ENCODE measurements around the gene CFAP57. TPM values are rescaled to one million over a fixed set of nuclear protein-coding genes. Genes with fewer than 3 reads are reported as not detected.

The CFAP57 gene
- total and polyA plus RNA-seq, 9 of the 15 experiments (the other 6 are each of a cell fraction or from before 2014, with no cell fraction given), result 0.04 to 0.22 (median 0.07) TPM; not detected in 3

DNA sequence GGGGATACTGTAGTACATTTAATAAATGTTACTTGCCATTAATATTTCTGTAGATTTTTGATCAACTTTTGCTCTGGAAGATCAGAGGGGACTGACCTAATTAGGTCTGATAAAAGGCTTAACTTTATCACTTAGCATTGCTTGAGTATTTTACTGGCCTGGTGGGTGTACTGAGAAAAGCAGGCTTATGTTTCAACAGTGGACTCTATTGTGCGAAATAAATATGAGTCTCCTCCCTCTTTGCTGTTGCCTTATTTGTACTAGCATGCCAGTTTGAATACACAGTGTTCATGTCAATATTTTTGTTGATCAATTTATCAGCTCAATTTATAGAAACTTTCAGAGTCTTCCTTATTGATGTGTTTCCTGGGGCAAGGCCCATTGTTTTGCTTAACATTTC lies 49.1 kb upstream of the CFAP57 start:
- no peak for FAIRE-seq

GRCh38 chr1:43128816-43129215 lies 43.3 kb upstream of the CFAP57 start:
- ATAC-seq, result no peak
- no peaks in the 10 kb centered on the region for H3K36me3 ChIP-seq (ENCODE audit: control insufficient read depth, insufficient read depth, low read length)
- no peak for TF ChIP-seq ZNF584 (CRISPR knock-in tag; IDR thresholded peaks at IDR 0.05; ENCODE audit: low read depth)
- no peak for TF ChIP-seq PTBP1 (IDR thresholded peaks at IDR 0.05; ENCODE audit: low read depth, low read length)
- peaks cover 16 to 18% of the 10 kb centered on the region in 2 experiments; a peak in 3 of 5 replicates for H3K27me3 ChIP-seq (ENCODE audit: control insufficient read depth in 2 of 2, insufficient read depth in 2 of 2, low read length in 2 of 2)
- in situ Hi-C loops (cut with MboI), result no loop called here
- DNase-seq (ENCODE audit: extremely low read depth in 1 of 4, low spot score in 3 of 4), result no peak
- H3K27ac ChIP-seq (ENCODE audit: extremely low read depth, low read depth, low read length), result no peak overlapping the region
- no peak overlapping the region for H2AFZ ChIP-seq (ENCODE audit: low read depth, low read length)
- POLR2A ChIA-PET, result no interaction called here
- H3K4me2 ChIP-seq (ENCODE audit: insufficient read depth, low read length), result no peak overlapping the region
- no peak overlapping the region for H3K4me3 ChIP-seq
- FAIRE-seq, result no peak
- no TSS peak for BruUV-seq (replicated peaks)
- no peaks in the 10 kb centered on the region for H3K9me1 ChIP-seq (ENCODE audit: control insufficient read depth, insufficient read depth, low read length)
- no peaks in the 10 kb centered on the region for H3K9me3 ChIP-seq (replicated peaks; ENCODE audit: control insufficient read depth, insufficient read depth, low read depth, low read length)
- intact Hi-C loops (cut with micrococcal nuclease), result no loop called here
- no peaks in the 10 kb centered on the region for H4K20me1 ChIP-seq (replicated peaks; ENCODE audit: control insufficient read depth, insufficient read depth, low read length)
- H3K79me2 ChIP-seq (ENCODE audit: control insufficient read depth, insufficient read depth, low read length), result no peaks in the 10 kb centered on the region
- 1% methylated on average over 3 of the region's 3 CpGs for WGBS (ENCODE audit: insufficient coverage, low coverage, missing lambda C conversion rate)
- H3K4me1 ChIP-seq (replicated peaks in 1 of 2; ENCODE audit: control insufficient read depth in 2 of 2, insufficient read depth in 2 of 2, low read length in 2 of 2), result no peaks in the 10 kb centered on the region
- H3K9ac ChIP-seq (ENCODE audit: insufficient read depth in 1 of 2, low read depth in 2 of 2, low read length in 2 of 2), result no peak overlapping the region
- CTCF ChIA-PET (ENCODE audit: low intra/inter-chr PET ratio), result interaction anchor here (1.0 kb wide), 1 partner anchor 55 kb away, joined by 4 read pairs; no protein-coding TSS in a partner anchor

More for the DNA sequence above, 49.1 kb upstream of the CFAP57 start:
- peaks cover 0 to 9% of the 10 kb centered on the region in 2 experiments; a peak in 3 of 5 replicates for H3K4me1 ChIP-seq (replicated peaks in 1 of 2; ENCODE audit: control insufficient read depth in 2 of 2, insufficient read depth in 2 of 2, low read length in 2 of 2)
- no peaks in the 10 kb centered on the region for H3K36me3 ChIP-seq (ENCODE audit: control insufficient read depth, insufficient read depth, low read length)
- WGBS (ENCODE audit: insufficient coverage, low coverage, missing lambda C conversion rate), result 0% methylated on average over 1 of the region's 1 CpG
- intact Hi-C loops (cut with micrococcal nuclease) (no loop called here), in situ Hi-C loops (cut with MboI) (no loop called here)
- H3K9ac ChIP-seq (ENCODE audit: insufficient read depth in 1 of 2, low read depth in 2 of 2, low read length in 2 of 2), result no peak overlapping the region
- ChIA-PET POLR2A (no interaction called here), CTCF (ENCODE audit: low intra/inter-chr PET ratio) (no interaction called here)
- no peak for DNase-seq (ENCODE audit: extremely low read depth in 1 of 4, low spot score in 3 of 4)
- H3K4me2 ChIP-seq (ENCODE audit: insufficient read depth, low read length), result no peak overlapping the region
- no peaks in the 10 kb centered on the region for H3K9me3 ChIP-seq (replicated peaks; ENCODE audit: control insufficient read depth, insufficient read depth, low read depth, low read length)
- no peak for TF ChIP-seq PKNOX1 (IDR thresholded peaks at IDR 0.05)
- TF ChIP-seq FUS (optimal IDR thresholded peaks at IDR 0.05; ENCODE audit: low read depth, low read length), result no peak
- TF ChIP-seq KLF6 (CRISPR knock-in tag; IDR thresholded peaks at IDR 0.05; ENCODE audit: borderline replicate concordance), result no peak
- TF ChIP-seq BRD4 (IDR thresholded peaks at IDR 0.05), result no peak
- ATAC-seq, result no peak
- H3K27ac ChIP-seq (ENCODE audit: extremely low read depth, low read depth, low read length), result no peak overlapping the region
- H3K9me1 ChIP-seq (ENCODE audit: control insufficient read depth, insufficient read depth, low read length), result no peaks in the 10 kb centered on the region
- H3K27me3 ChIP-seq (ENCODE audit: control insufficient read depth in 2 of 2, insufficient read depth in 2 of 2, low read length in 2 of 2), result no peaks in the 10 kb centered on the region
- no peaks in the 10 kb centered on the region for H4K20me1 ChIP-seq (replicated peaks; ENCODE audit: control insufficient read depth, insufficient read depth, low read length)
- no peak overlapping the region for H2AFZ ChIP-seq (ENCODE audit: low read depth, low read length)
- BruUV-seq (replicated peaks), result no TSS peak
- H3K4me3 ChIP-seq, result no peak overlapping the region
- no peaks in the 10 kb centered on the region for H3K79me2 ChIP-seq (ENCODE audit: control insufficient read depth, insufficient read depth, low read length)

All from K562 (cell line).